ENCODE data around the gene RSRC2. TPM values are rescaled to one million over a fixed set of nuclear protein-coding genes. Genes with fewer than 3 reads are reported as not detected.
A peak's percentile ranks its signal among the peaks of the same experiment; 100 is the strongest.

The RSRC2 gene
- polyA plus RNA-seq, 1 experiment: 13.4 TPM

- peaks cover 15% of the 10 kb centered on the region for H3K36me3 ChIP-seq (ENCODE audit: control insufficient read depth, insufficient read depth, low read length)
- ChIA-PET POLR2A (no interaction called here), CTCF (interaction anchor here (0.7 kb wide), 1 partner anchor 251 kb away, joined by 3 read pairs; no protein-coding TSS in a partner anchor)
- H3K4me3 ChIP-seq (ENCODE audit: low read depth, low read length): no peak overlapping the region
- DNase-seq (ENCODE audit: low read depth): no peak
- no peaks in the 10 kb centered on the region for H3K27me3 ChIP-seq (ENCODE audit: control insufficient read depth, insufficient read depth, low read length)
- TF ChIP-seq, protein P1, sequence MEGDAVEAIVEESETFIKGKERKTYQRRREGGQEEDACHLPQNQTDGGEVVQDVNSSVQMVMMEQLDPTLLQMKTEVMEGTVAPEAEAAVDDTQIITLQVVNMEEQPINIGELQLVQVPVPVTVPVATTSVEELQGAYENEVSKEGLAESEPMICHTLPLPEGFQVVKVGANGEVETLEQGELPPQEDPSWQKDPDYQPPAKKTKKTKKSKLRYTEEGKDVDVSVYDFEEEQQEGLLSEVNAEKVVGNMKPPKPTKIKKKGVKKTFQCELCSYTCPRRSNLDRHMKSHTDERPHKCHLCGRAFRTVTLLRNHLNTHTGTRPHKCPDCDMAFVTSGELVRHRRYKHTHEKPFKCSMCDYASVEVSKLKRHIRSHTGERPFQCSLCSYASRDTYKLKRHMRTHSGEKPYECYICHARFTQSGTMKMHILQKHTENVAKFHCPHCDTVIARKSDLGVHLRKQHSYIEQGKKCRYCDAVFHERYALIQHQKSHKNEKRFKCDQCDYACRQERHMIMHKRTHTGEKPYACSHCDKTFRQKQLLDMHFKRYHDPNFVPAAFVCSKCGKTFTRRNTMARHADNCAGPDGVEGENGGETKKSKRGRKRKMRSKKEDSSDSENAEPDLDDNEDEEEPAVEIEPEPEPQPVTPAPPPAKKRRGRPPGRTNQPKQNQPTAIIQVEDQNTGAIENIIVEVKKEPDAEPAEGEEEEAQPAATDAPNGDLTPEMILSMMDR (IDR thresholded peaks at IDR 0.05; ENCODE audit: insufficient read depth, low read depth, low read length): no peak
Measured at GRCh38 chr12:122503783-122504590, 22.7 kb downstream of the RSRC2 start.

DNA sequence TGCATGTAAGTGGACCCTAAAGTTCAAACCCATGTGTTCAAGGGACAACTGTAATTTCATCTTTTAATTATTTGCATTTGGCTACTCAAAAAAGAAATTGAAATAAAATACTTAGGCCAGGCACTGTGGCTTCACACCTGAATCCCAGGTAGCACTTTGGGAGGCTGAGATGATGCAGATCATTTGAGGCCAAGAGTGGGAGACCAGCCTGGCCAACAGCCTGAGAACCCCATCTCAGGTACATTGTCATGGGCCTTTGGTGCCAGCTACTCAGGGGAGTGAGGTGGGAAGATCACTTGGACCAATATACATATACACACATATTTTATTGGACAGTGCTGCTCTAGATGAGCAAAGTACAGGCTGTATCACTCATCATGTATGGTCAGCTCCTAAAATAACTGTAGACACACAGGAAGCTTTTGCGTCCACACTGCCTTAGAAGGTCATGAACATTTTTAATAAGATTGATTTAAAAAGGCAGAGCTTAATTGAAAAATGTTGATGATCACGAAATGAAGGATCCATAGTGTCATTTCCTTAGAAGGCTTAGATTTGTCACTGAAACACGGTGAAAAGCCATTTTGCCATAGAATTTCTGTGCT, 23.5 kb downstream of the RSRC2 start:
- CTCF ChIA-PET: no interaction called here
- Histone ChIP-seq H3K36me3 (ENCODE audit: control insufficient read depth, insufficient read depth, low read length) (peaks cover 15% of the 10 kb centered on the region), H3K27me3 (ENCODE audit: control insufficient read depth, insufficient read depth, low read length) (no peaks in the 10 kb centered on the region), H3K4me3 (ENCODE audit: low read depth, low read length) (no peak overlapping the region)
- no peak for DNase-seq (ENCODE audit: low read depth)
- POLR2A ChIA-PET: no interaction called here
- TF ChIP-seq, protein P1 (IDR thresholded peaks at IDR 0.05; ENCODE audit: insufficient read depth, low read depth, low read length): no peak

GRCh38 chr12:122501489-122501989, 25.2 kb downstream of the RSRC2 start:
- ChIA-PET POLR2A (interaction anchor here (0.9 to 1.3 kb wide), 3 partner anchors 10 to 95 kb away, joined by 3 to 5 read pairs (median 4); no protein-coding TSS in a partner anchor), CTCF (interaction anchor here (0.6 to 1.7 kb wide), 2 partner anchors 16 to 22 kb away, joined by 3 to 5 read pairs; no protein-coding TSS in a partner anchor)
- Histone ChIP-seq H3K4me3 (ENCODE audit: low read depth, low read length) (no peak overlapping the region), H3K27me3 (ENCODE audit: control insufficient read depth, insufficient read depth, low read length) (no peaks in the 10 kb centered on the region), H3K36me3 (ENCODE audit: control insufficient read depth, insufficient read depth, low read length) (peaks cover 8% of the 10 kb centered on the region)
- DNase-seq (ENCODE audit: low read depth): no peak
- TF ChIP-seq, protein P1 (IDR thresholded peaks at IDR 0.05; ENCODE audit: insufficient read depth, low read depth, low read length): no peak

- TF ChIP-seq, protein P1 (IDR thresholded peaks at IDR 0.05; ENCODE audit: insufficient read depth, low read depth, low read length): no peak
- ChIA-PET POLR2A (interaction anchor here (0.9 to 1.3 kb wide), 4 partner anchors 9 to 94 kb away, joined by 3 to 5 read pairs (median 4); partner anchors contain the start of genes KNTC1 and RSRC2), CTCF (interaction anchor here (0.6 to 2.0 kb wide), 3 partner anchors 16 to 29 kb away, joined by 3 to 6 read pairs (median 5); no protein-coding TSS in a partner anchor)
- peaks cover 5% of the 10 kb centered on the region for H3K36me3 ChIP-seq (ENCODE audit: control insufficient read depth, insufficient read depth, low read length)
- H3K27me3 ChIP-seq (ENCODE audit: control insufficient read depth, insufficient read depth, low read length): no peaks in the 10 kb centered on the region
- H3K4me3 ChIP-seq (ENCODE audit: low read depth, low read length): peak within 1 kb of the TSS; percentile 92
- DNase-seq (ENCODE audit: low read depth): peak; percentile 89
Measured at GRCh38 chr12:122500685-122501488, 25.8 kb downstream of the RSRC2 start, which contains the start of gene ZCCHC8. ZCCHC8 (minus strand) TSS chr12:122500932; CDS start chr12:122500840, 92 bp downstream.

Measured in BJ (cell line).